ENCODE measurements around the gene MAML3.

Gene MAML3

DNA sequence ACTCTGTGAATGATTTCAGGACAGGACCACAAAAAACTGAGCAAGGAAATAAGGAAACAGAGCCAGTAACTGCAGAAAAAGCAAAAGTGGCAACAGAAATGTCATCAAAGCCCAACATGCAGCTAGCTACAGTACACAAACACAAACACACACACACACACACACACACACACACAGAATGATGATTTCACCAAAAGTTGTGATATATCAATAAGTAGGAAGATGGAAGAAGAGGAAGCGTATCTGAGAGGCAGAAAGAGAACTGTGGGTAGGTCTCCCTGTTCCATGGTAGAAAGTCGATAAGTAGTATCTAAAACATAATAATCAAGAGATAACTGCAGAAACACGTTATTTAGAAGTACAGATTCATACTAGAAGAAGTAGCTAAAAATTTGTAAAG, 340.1 kb downstream of the MAML3 start:
- DNase-seq (ENCODE audit: low read depth, low spot score) = no peak

DNA sequence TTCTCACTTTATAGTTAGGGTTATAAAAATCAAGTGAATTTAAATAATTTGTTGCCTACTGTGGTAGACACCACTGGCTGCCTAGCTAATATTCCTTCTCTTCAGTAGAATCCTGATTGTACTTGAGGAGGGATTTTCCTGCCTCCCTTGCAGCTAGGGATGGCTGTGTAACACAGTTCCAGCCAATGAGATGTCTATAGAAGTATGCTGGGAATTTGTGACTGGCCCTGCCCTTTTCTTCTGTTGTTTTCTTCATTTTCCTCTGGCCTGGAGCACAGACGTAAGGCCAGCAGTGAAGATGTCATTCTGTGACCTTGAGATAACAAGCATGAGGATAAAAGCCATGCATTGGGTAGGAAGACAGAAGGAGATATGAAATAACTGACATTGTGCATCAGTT, 343.3 kb downstream of the MAML3 start:
- DNase-seq (ENCODE audit: low read depth, low spot score) = no peak

DNA sequence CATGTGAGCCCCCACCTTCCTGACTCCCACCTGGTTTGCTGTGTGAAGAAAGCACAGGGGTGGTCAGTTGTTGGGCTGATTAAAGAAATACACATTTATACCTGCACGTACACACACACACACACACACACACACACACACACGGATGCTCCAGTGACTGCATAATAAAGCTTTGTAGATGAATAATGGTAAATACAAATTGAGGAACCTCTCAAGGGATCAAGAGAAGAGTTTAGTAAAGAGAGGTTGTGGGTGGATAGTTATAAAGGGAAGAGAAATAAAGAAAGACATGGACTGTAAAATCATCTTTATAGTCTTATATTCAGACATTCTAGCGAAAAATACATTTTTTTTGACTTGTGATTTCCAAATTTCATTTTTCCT, 344.2 kb downstream of the MAML3 start:
- DNase-seq (ENCODE audit: low read depth, low spot score) = no peak

DNA sequence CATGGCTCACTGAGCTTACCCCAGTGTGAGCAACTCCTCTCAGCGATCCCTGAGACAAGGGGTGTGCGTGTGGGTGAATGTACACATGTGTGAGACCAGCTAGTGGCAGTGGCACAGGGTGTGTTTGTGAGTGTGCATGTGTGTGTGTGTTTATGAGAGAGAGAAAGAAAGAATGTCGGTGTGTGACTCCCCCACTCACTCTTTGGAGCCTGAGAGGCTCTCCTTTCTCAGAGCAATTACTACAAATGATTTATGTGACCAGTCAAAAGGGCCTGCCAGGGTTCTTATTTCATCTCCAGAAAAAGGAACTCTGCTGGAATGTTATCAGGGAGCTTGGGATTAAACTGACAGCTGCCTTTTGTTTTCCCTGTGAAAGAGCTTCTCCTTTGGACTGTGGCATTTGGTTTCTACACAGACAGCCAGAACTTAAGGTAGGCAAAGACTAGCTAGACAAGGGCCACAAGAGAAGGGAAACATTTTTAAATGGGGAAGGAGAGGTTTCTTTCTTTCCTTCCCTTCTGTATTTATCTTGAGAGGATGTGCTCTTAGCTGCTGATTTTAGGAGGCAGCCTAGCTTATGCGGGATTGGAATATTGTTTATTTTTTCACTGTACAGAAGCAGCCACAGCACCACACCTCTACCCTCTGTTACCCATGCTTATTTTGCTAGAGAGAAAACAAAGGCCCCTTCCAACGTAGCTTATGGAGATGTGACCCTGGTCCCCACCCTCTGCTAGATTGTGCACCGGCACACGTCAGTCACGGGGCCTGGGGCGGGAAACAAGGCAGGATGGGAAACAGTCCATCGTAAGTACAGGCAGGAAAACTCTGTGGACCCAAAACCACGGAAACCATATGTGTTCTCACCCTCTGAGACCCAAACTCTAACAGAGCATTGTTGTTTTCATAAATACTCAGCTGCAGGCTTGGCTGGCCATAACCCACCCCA, 344.9 kb downstream of the MAML3 start:
- DNase-seq (ENCODE audit: low read depth, low spot score) = no peak

DNA sequence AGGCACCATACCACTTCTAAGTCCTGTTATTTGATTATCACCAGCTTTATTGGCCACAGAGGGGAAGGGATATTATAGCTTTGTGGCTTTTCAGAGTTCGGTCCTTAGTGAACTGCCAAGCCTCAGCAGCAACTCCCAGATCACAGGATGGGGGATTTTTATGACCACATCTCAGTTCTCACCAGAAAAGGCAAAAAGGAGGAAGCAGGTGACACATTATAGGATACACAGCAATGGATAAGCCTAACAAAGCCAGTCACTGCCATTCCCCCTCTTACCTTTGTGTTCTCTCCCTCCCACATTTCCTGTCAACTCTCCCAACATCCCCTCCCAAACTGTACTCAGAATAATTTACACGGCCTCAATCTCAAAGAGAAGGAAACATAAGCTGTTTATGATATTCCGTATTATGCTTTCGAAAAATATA, 345.6 kb downstream of the MAML3 start:
- no peak for DNase-seq (ENCODE audit: low read depth, low spot score)

DNA sequence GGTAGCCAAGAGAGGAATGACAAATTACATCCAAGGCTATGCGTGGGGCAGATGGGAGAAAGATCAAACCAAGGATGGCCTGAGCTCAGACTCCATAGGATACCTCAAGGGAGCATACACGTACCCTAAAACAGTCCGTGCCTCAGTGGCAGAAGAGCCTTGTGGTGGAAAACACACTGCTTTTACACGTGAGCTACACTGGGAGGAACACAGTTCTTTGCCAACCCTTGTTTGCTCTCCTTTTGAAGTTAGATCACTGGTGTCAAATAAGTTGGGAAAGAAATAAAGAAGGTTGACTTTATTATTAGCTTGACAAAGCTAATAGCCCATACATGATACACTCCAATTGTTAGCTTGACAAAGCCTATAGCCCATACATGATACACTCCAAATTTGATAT, 346.5 kb downstream of the MAML3 start:
- no peak for DNase-seq (ENCODE audit: low read depth, low spot score)

DNA sequence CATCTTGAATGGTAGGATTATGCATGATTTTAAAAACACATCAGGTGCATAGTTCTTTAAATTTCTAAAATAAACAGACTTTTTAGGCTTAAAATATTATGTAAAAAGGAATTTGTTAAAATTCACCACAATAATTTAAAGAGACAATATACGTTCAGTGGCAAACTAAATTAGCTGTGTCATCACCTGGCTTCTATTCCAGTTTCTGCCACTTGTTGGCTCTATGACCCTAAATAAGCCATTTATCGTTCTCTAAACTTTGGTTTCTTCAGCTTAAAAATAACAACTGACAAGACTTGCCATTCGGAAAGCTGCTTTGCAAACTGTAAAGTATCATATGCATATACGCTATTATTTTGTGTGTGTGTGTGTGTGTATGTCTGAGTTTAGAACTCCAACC, 347.1 kb downstream of the MAML3 start:
- no peak for DNase-seq (ENCODE audit: low read depth, low spot score)

DNA sequence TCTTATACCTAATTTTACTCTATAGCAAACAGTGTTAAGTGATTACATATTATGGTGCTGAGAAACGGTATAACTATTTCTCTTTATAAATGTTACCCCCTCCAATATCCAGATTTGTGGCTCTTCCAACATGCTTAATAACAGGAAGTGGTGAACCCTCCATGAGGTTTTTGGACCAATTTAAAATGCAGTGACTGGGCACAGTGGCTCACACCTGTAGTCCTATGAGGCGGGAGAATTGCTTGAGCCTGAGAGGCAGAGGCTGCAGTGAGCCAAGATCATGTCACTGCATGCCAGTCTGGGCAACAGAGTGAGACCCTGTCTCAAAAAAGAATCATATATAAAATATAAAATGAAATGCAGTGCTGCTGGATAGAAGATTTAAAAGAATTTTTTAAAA, 351.1 kb downstream of the MAML3 start:
- no peak for DNase-seq (ENCODE audit: low read depth, low spot score)

DNA sequence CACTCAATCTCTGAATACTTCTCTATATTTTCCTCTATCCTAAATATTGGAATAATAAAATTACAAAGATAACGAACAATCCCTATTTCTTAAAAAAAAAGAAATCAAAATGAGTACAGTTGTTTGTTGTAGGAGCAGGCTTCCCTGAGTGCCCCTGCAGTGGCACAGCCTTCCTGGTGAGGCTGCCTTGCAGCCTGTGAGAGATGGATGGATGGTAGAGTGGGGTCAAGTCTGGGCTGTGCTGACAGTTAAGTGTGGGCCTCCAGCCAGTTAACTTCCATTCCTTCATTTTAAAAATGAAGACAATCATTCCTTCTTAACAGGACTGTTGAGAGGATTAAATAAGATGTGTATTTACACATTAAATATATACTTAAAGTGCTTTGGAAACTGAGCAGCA, 351.5 kb downstream of the MAML3 start:
- no peak for DNase-seq (ENCODE audit: low read depth, low spot score)

DNA sequence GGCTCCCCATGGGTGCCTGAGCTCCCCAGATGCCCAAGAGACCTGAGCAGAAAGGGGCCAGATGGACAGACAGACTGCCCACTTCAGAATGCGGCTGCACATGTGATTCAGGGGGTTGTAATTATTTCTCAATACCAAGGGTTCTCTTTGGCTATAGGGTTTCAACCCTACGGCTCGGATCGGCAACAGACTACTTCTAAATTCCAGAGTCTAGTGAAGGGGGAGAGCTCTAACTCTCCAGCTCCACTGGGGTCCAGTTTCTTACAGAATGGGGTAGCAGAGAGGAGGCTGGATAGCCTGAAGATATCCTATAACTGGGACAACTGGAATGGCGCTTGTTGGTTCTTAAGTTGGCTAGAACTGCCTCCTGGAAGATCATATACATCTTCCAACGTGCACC, 352.1 kb downstream of the MAML3 start:
- no peak for DNase-seq (ENCODE audit: low read depth, low spot score)

DNA sequence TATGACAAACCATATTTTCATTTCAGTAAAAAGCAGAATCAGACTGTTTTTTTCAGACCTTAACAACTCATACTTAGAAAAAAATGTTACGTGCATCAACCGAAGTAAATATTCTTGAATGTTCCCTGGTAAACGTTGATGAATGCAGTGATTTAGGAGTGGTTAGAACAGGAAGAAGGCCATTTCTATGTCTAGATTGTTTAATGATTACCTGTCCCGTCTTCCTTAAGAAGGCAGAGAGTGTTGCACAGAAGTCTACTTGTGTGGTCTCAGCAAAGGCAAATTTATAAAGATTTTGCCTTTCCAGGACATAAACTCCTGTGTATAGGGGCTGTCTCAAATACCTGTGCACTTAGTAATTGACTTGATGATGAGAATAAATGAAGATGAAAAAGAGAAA, 353.9 kb downstream of the MAML3 start:
- no peak for DNase-seq (ENCODE audit: low read depth, low spot score)

DNA sequence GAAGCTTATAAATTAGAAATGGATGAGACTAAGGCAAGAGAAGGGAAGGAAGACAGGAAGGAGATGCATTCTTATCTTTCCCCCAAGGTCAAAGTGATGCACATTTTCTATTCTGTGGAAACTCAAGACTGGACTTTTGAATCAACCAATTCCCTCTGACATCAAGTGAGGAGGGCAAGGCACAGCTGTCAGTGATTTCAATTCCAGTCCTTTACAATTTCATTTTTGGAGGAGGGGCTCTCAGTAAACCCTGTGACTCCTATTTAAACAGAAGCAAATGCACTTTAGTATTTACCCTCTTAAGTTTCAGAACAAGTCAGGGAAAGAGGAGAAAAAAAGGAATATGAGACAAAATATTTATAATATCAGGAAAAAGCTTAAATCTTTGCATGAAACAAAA, 354.4 kb downstream of the MAML3 start:
- DNase-seq (ENCODE audit: low read depth, low spot score) = no peak

DNA sequence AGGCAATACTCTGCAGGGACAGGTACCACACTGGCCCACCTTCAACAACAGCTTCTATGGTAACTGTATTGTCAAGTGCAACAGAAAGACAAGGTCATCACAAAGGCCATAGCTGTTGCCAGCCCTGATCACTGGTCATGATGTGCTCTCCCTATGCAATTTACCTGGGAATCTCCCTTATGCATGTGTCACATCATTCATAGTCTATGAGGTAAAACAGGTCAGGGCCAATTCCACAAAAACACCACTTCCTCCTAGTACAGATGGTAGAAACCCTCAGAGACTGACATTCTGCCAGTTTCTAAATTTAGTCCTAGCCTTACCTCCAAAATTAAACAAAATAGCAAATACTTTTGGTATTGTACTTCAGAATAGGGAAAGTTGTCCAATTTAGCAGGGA, 355.5 kb downstream of the MAML3 start:
- no peak for DNase-seq (ENCODE audit: low read depth, low spot score)

DNA sequence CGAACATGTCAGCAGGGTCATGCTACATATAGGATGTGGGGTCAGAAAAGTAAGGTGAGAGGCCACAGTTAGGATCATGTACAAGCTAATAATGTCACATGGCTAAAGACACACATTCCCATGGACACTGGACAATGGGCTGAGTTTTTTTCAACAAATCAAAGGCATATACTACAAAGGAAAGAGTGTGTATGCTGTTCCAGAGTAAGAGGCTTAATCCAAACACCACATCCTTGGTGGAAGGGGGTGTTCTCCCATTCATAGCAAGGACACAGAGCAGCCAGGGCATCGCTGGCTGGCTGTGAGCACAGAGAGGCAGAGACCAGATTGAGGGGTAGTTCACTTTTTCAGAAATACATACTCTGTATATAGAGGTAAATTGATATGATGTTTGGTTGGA, 356.7 kb downstream of the MAML3 start:
- DNase-seq (ENCODE audit: low read depth, low spot score) = no peak

DNA sequence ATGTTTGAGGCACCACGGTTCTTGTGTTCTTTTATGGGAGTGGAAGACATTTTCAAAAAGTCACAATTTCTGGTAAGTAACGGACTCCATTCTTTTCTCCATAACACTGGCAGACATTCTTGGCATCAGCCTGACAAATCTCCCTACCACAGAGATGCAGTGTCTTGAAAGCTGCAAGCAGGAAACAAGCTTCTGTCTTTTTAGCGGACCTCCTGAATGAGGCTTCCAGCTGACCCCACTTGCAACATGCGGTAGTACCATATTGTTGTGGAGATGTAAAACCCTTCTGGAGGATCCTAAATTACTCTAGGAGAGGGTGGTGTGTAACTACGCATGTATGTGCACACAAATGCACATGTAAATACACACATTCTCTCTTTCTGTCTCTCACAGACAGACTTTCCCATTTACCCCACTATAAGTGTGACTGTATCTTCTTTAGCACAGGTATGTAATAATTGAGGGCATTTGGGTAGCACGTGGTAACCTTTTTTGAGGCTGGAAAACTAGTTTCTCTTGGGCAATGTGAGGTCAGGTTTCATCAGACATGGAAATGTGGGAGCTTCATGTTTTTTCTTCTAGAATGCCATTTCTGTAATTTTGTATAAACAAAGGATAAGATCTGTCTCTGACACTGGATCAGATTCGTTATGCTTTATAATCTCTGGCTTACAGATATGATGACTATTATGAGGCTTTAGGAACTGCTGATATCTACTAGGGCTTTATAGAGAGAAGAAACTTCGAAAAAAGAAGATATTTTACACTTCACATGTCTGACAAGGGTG, 358.3 kb downstream of the MAML3 start:
- no peak for DNase-seq (ENCODE audit: low read depth, low spot score)

DNA sequence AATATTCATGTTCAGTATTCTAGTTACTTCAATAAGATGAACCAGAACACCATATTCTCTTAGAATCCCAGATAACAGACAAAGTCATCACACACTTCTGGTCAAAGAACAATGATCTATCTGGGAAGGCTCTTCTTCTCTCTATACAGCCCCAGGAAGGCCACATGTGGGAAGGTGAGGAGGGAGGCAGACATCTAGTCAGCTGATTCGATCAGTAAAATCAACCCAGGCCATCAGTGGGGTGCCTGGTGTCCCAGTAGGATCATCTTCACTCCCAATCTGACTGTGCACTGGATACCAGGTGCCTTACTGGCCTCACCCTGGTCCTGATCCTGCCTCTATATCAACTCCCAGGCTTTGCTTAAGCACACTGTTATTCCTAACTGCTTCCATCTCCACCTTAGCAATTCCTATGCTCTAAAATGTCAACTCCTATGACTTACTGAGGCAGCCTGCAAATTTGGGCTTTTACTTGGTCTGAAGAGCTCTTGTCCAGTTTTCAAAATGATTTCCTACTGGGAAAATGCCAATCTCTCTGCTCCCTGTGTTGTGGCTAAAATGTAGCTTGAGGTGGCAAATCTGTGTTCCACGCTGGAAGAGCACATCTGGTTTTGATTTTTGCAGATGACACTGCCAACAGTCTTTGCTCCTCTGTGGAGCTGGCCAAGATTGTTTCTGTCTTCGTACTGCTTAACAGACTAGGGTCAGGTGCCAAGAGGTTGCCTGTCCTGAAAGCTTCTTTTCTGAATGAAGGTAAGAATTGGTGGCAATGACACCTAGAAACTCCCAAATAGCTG, 359.6 kb downstream of the MAML3 start:
- no peak for DNase-seq (ENCODE audit: low read depth, low spot score)

DNA sequence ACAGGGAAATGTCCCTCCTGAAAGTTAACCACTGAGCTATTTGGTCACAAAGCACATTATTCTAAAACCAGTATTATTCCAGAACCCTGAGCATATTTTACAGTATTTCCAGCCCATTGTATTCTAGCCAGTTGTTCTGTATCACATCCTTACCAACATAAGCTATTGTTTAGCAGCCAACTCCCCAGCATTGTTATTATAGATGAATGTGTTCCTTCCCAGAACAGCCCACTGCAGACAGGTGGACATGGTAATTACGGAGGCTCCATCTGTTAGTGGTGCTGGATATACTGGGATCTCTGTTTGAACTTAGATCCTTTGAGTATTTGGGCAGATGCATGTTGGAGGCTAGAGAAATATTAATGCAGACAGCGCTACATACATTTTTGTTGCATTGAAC, 362.3 kb downstream of the MAML3 start:
- DNase-seq (ENCODE audit: low read depth, low spot score) = no peak

DNA sequence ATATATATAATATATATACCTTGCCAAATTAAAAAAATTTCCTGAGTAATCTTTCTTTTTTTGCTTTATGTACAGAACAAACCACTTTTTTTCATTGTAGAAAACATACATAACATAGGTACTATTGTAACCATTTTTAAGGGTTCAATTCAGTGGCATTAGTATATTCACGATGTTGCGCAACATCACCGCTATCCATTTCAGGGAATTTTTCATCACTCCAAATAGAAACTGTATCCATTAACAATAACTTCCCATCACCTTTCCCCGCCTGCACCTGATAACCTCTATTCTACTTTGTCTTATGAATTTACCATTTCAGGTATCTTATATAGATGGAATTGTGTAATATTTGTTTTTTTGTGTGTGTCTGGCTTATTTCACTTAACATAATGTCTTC, 363.7 kb downstream of the MAML3 start:
- DNase-seq (ENCODE audit: low read depth, low spot score) = no peak

DNA sequence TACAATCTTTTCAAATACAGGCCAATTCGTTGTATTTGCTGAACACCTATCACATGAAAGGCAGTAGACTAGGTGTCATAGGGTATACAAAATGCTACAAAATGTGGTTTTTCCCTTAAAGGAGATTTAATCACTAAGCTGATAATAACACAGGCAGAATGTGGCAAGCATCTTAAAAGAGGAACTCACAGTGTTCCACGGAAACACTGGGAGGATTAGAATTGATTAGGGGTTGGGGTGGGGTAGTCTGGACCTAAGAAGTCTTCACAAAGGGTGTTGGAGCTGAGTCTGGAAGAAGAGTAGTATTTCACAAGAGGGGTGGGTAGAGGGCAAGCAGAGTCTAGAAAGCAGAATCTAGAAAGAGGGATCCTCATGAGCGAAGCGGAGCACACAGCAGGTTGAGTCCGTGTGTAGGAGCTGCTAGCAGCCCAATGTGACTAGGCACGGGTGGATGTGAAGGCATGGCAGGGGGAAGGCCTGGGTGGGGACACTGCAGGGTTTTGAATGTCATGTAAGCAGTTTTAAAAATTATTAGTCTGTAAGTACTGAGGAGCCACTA, 364.8 kb downstream of the MAML3 start:
- no peak for DNase-seq (ENCODE audit: low read depth, low spot score)

DNA sequence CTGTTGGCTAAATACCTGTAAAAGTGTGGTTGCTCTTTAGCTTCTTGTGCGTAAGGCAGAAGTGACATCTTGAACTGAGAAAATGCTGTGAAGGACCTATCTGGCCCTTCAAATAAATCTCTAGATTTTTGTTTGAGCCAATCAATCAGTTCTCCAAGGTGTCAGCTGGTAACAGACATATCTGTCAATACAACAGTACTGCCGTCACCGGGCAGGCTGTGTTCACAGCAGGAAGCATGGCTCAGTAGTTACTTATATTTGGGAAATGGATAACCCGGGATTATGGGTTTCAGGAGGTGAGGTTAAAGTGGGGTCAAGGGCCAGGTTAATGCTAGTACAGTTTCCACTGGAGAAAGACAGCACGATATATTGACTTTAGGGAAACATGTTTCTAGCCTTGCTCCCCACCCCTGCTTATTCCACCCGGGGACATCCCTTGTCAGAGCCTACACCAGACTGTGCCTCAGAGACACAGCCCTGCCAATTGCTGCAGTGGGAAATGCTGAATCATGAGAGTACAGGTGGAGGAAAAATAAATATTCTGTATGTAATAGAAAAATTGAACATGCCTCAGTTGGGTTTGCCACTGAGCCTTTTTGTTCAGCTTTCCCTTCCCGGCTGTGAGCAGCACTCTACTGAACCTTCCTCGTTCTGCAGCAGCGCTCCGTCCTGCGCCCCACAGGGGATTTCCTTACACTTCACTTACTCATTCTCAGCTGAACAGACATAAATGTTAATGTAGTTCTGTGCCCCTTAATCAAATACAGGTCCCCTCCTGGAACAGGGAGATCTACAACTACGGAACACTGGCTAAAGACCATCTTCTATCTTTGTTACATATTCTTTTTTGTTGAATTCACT, 367.3 kb downstream of the MAML3 start:
- DNase-seq (ENCODE audit: low read depth, low spot score) = no peak

DNA sequence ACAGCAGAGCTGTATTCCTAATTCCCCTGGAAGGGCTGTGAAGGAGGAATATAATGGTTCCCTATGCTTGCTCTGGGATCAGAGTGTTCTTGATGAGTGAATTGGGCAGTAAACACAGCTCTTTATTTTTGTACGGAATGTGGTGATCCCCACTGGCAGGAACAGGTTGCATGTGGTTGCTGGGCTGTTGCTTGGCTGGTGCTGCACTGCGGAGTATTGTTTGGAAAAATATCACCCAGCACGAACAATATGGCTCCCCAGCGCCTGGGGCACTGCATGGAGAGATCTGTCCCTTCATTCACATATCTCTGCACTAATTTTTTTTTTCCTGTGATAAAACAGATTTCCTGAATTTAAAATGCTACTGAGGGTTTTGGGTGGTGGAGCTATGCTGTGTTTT, 368.6 kb downstream of the MAML3 start:
- no peak for DNase-seq (ENCODE audit: low read depth, low spot score)
